GM18507 (cell line): ENCODE results near the gene TOM1L2.

Source experiments
- DNase-seq: peaks from one replicate; pipeline ENCODE4 v3.0.0; 2011; ENCODE audit warnings: low read depth; ENCODE audit not compliant: insufficient read length; ENCODE audit errors: extremely low spot score
- FAIRE-seq: peaks from 2 replicates; lab custom pipeline; 2011; peaks lifted over from hg19 to GRCh38; lab: Jason Lieb, UNC

Gene TOM1L2

DNA sequence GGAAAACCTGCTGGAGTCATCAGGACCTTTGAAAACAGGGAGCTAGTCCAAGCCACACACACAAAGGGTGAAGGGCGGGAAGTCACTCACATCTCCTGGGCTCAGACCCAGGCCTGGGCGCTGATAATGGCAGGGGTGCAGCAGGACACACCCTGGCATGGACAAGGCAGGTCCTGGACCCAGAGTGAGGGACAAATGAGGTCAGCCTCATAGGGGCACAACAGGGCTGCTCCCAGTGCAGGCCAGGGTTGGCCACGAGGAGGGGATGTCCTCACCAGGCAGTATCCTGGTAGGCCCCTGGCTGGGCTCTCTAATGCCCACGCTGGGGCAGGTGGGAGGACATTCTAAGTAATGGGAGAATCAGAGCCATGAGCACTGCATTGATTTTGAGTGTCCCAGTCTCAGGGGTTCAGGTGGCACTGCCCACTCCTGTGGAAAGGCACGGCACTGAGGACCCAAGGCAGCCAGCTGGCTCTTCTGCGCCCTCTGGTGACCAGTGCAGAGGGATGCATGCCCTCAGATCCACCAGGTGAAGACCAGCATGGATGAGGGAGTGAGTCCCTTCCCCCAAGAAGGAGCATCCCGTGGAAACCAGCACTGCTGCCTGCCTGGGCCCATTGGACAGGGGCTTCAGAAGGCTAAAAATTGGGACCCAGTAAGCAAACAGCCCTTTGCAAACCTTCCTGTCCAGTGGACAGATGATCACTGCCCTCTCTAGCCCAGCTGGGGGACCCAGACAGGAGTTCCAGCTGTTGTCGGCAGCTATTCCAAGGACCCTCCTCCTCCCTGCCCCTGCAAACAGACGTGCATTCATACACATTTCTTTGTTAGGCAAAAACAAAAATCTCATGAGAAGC lies 112.1 kb downstream of the TOM1L2 start:
- DNase-seq = peak; percentile 77
- FAIRE-seq = peak; percentile 96

DNA sequence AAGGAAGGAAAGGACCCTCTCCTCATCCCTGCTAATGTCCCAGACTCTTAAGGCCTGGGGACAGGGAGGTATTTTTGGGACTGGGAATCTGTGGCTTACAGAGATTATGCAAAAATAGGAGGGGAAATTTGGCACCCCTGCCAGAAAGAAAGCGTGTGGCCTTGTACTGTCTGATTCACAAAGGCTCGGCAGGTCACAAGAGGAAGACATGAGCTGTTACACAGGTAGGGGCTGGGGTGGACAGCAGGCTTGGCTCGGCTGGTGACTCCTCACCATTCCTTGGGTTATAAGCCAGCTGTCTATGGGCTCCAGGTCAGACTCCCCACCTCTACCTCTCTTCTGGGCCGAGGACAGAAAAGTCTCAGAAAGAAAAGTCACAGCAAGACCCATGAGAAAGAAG lies 114.7 kb downstream of the TOM1L2 start:
- FAIRE-seq (no peak), DNase-seq (no peak)

GRCh38 chr17:17856386-17856785 lies 115.8 kb downstream of the TOM1L2 start:
- no peak for DNase-seq
- FAIRE-seq = no peak

GRCh38 chr17:17855976-17856375 lies 116.2 kb downstream of the TOM1L2 start:
- no peak for FAIRE-seq
- no peak for DNase-seq

- no peak for DNase-seq
- FAIRE-seq = peak; percentile 35
Observed at GRCh38 chr17:17853811-17854447, 118.3 kb downstream of the TOM1L2 start.

- DNase-seq (no peak), FAIRE-seq (no peak)
Observed at GRCh38 chr17:17852930-17853329, 119.3 kb downstream of the TOM1L2 start.

GRCh38 chr17:17851103-17852002 lies 120.8 kb downstream of the TOM1L2 start:
- no peak for FAIRE-seq
- no peak for DNase-seq

- DNase-seq (no peak), FAIRE-seq (peak; percentile 74)
Observed at GRCh38 chr17:17849845-17850373, 122.3 kb downstream of the TOM1L2 start.

GRCh38 chr17:17849147-17849820 lies 122.9 kb downstream of the TOM1L2 start:
- FAIRE-seq (peak; percentile 93), DNase-seq (peak; percentile 54)

GRCh38 chr17:17848311-17849082 lies 123.7 kb downstream of the TOM1L2 start:
- DNase-seq = no peak
- FAIRE-seq = no peak

GRCh38 chr17:17847726-17848125 lies 124.5 kb downstream of the TOM1L2 start:
- DNase-seq = no peak
- FAIRE-seq = no peak

DNA sequence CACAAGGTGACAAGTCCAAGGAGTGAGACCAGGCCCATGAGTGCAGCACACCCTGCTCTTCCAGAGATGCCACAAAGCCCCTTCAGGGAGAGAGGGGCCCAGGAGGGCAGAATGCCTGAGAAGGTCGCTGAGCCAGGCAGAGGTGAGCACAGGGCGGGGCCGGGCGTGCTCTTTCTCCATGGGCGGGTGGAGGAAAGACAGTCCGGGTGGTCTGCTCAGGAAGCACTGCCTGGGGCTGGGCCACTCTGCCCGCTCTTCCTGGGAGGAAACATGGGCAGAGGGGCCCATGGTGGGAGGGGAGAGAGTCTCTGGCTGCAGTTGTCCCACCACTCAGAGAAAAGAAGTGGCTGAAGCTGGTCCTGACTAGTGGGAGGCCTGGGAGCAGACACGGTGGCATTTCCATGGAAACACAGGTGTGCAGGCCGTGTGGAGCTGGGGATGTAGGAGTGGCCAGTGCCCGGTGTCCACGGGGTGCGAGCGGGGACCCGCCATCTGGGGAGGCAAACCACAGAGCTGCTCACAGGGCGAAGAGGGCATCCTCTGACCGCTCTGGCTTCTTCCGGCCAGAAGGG lies 125.0 kb downstream of the TOM1L2 start:
- DNase-seq (no peak), FAIRE-seq (no peak)

- FAIRE-seq (no peak), DNase-seq (no peak)
Observed at GRCh38 chr17:17846645-17847044, 125.6 kb downstream of the TOM1L2 start.

DNA sequence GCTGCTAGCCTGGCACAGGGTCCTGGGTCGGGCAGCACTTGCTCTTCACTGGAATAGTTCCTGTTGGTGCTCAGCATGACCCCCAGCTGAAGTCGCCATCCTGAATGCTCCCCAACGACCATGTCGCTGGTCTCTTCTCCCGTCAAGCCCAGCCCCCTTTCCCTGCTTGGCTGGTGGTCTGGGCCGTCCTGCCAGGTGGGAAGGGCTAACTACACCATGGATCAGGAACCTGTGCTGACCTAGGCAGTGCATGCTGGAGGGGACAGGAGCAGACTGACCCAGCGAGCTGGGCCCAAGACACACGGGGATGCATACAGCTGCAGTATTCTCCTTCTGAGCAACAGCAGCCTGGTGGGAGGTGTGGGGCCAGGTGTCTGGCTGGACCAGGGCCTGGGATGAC lies 126.2 kb downstream of the TOM1L2 start:
- DNase-seq (no peak), FAIRE-seq (no peak)

GRCh38 chr17:17845046-17845775 lies 127.0 kb downstream of the TOM1L2 start:
- FAIRE-seq = no peak
- DNase-seq = no peak

GRCh38 chr17:17844500-17844899 lies 127.7 kb downstream of the TOM1L2 start:
- DNase-seq (no peak), FAIRE-seq (no peak)

GRCh38 chr17:17844079-17844478 lies 128.1 kb downstream of the TOM1L2 start:
- FAIRE-seq (no peak), DNase-seq (no peak)

GRCh38 chr17:17843096-17843495 lies 129.1 kb downstream of the TOM1L2 start:
- FAIRE-seq = no peak
- no peak for DNase-seq
